Right lobe of liver (tissue), 4 donors: ENCODE results near the gene FCN3.

Experiments used
- CTCF ChIP-seq, 4 donors: fragments of 200-600 bp in 3 of 4; fragments of 450-650 bp in 1 of 4; IDR thresholded peaks; one replicate each; pipeline versions ENCODE4 v1.5.1 to v1.8.0; 2016 to 2022; ENCODE audit warnings: antibody characterized with exemption in 4 of 4, mild to moderate bottlenecking in 2 of 4
- POLR2A ChIP-seq: fragments of 450-650 bp; IDR thresholded peaks from one replicate; pipeline ENCODE4 v1.6.1; 2017; ENCODE audit warnings: antibody characterized with exemption, mild to moderate bottlenecking
- donor health status: DM: no; HTN: no; CAD: no.
- donor health status: DM: no; HTN: no; CAD: no.
- donor health status: DM: no; HTN: yes; CAD: no.

GRCh38 chr1:27400082-27400962, 25.7 kb upstream of the FCN3 start:
- TF ChIP-seq CTCF (IDR thresholded peaks at IDR 0.05), result no peak
- no peak for TF ChIP-seq POLR2A
